ENCODE results near the gene KIF5C. TPM values are rescaled to one million over a fixed set of nuclear protein-coding genes. Genes with fewer than 3 reads are reported as not detected.

The KIF5C gene
- total and polyA plus RNA-seq, 2 donors (not counting 1 experiment from before 2014, with no cell fraction given), result 1.9 to 6.1 TPM

- ATAC-seq (ENCODE audit: low read depth), result no peak
- DNase-seq, result no peak
- H3K4me3 ChIP-seq (ENCODE audit: control extremely low read depth in 1 of 5, extremely low read depth in 1 of 5, insufficient read depth in 1 of 5, low read depth in 2 of 5, low read length in 4 of 5), result no peak overlapping the region
- TF ChIP-seq EZH2 (IDR thresholded peaks at IDR 0.05; ENCODE audit: borderline replicate concordance, insufficient read depth, low read depth, low read length, poor library complexity, severe bottlenecking) (no peak), CTCF (IDR thresholded peaks at IDR 0.05) (no peak)
- no peaks in the 10 kb centered on the region for H3K79me2 ChIP-seq (ENCODE audit: control insufficient read depth, insufficient read depth, low read length)
- H3K27ac ChIP-seq (ENCODE audit: low read length in 2 of 2), result no peak overlapping the region
- H3K27me3 ChIP-seq (replicated peaks in 1 of 4; ENCODE audit: control extremely low read depth in 1 of 4, control insufficient read depth in 3 of 4, insufficient read depth in 4 of 4, low read length in 3 of 4), result peaks cover 0 to 6% (median under 1%) of the 10 kb centered on the region in 4 experiments
- H3K36me3 ChIP-seq (replicated peaks in 1 of 2; ENCODE audit: control extremely low read depth in 1 of 2, control insufficient read depth in 1 of 2, extremely low read depth in 1 of 2, insufficient read depth in 2 of 2, low read length in 1 of 2), result no peaks in the 10 kb centered on the region
- no peaks in the 10 kb centered on the region for H3K9me3 ChIP-seq (ENCODE audit: control extremely low read depth in 1 of 3, control insufficient read depth in 2 of 3, insufficient read depth in 1 of 3, low read length in 2 of 3)
- H4K20me1 ChIP-seq (ENCODE audit: control insufficient read depth, insufficient read depth, low read length, poor library complexity, severe bottlenecking), result no peaks in the 10 kb centered on the region
- no peaks in the 10 kb centered on the region for H3K4me1 ChIP-seq (ENCODE audit: control insufficient read depth in 2 of 2, insufficient read depth in 2 of 2, low read length in 2 of 2)
- H3K4me2 ChIP-seq (replicated peaks; ENCODE audit: low read depth, low read length, poor library complexity, severe bottlenecking), result no peak overlapping the region
- intact Hi-C loops (cut with micrococcal nuclease), result no loop called here
- POLR2A ChIA-PET, result no interaction called here
- no peak overlapping the region for H2AFZ ChIP-seq (ENCODE audit: insufficient read depth, low read depth, low read length, poor library complexity, severe bottlenecking)
- WGBS (ENCODE audit: insufficient coverage), result 92% methylated on average over 4 of the region's 7 CpGs
- peaks cover 2% of the 10 kb centered on the region for H3K9me3 Mint-ChIP-seq (ENCODE audit: insufficient read depth)
- H3K4me3 Mint-ChIP-seq, result no peak overlapping the region
- H3K9ac ChIP-seq (ENCODE audit: low read length), result no peak overlapping the region
- CTCF ChIA-PET, result no interaction called here
- no peaks in the 10 kb centered on the region for H3K4me1 Mint-ChIP-seq
- peaks cover 28% of the 10 kb centered on the region for H3K27me3 Mint-ChIP-seq
- H3K27ac Mint-ChIP-seq, result no peak overlapping the region
Measured at GRCh38 chr2:148832637-148833036, 42.4 kb upstream of the KIF5C start.

DNA sequence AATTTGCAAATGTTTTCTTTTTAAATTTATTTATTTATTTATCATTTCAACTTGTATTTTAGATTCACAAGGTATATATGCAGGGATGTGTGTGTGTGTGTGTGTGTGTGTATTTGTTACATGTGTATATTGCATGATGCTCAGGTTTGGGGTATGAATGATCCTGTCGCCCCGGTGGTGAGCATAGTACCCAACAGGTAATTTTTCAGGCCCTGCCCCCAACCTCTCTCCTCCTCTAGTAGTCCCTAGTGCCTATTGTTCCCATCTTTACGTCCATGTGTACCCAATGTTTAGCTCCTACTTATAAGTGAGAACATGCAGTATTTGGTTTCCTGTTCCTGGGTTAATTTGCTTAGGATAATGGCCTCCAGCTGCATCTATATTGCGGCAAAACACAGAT lies 33.0 kb upstream of the KIF5C start:
- no peak overlapping the region for H3K27ac Mint-ChIP-seq
- no CpG with 5 or more reads among the region's 4 CpGs for WGBS (ENCODE audit: insufficient coverage)
- Histone ChIP-seq H3K4me2 (replicated peaks; ENCODE audit: low read depth, low read length, poor library complexity, severe bottlenecking) (no peak overlapping the region), H3K9me3 (ENCODE audit: control extremely low read depth in 1 of 3, control insufficient read depth in 2 of 3, insufficient read depth in 1 of 3, low read length in 2 of 3) (peaks cover 0 to 10% (median 0%) of the 10 kb centered on the region in 3 donors), H3K4me3 (ENCODE audit: control extremely low read depth in 1 of 5, extremely low read depth in 1 of 5, insufficient read depth in 1 of 5, low read depth in 2 of 5, low read length in 4 of 5) (no peak overlapping the region), H2AFZ (ENCODE audit: insufficient read depth, low read depth, low read length, poor library complexity, severe bottlenecking) (no peak overlapping the region), H3K79me2 (ENCODE audit: control insufficient read depth, insufficient read depth, low read length) (no peaks in the 10 kb centered on the region), H3K36me3 (replicated peaks in 1 of 2; ENCODE audit: control extremely low read depth in 1 of 2, control insufficient read depth in 1 of 2, extremely low read depth in 1 of 2, insufficient read depth in 2 of 2, low read length in 1 of 2) (no peaks in the 10 kb centered on the region), H3K27me3 (replicated peaks in 1 of 4; ENCODE audit: control extremely low read depth in 1 of 4, control insufficient read depth in 3 of 4, insufficient read depth in 4 of 4, low read length in 3 of 4) (peaks cover 0 to 5% (median 0%) of the 10 kb centered on the region in 4 experiments), H4K20me1 (ENCODE audit: control insufficient read depth, insufficient read depth, low read length, poor library complexity, severe bottlenecking) (no peaks in the 10 kb centered on the region), H3K4me1 (ENCODE audit: control insufficient read depth in 2 of 2, insufficient read depth in 2 of 2, low read length in 2 of 2) (no peaks in the 10 kb centered on the region), H3K9ac (ENCODE audit: low read length) (no peak overlapping the region), H3K27ac (ENCODE audit: low read length in 2 of 2) (no peak overlapping the region)
- H3K27me3 Mint-ChIP-seq, result peaks cover 24% of the 10 kb centered on the region
- peaks cover 4% of the 10 kb centered on the region for H3K9me3 Mint-ChIP-seq (ENCODE audit: insufficient read depth)
- DNase-seq, result no peak
- no peak overlapping the region for H3K4me3 Mint-ChIP-seq
- ChIA-PET POLR2A (no interaction called here), CTCF (no interaction called here)
- intact Hi-C loops (cut with micrococcal nuclease), result no loop called here
- ATAC-seq (ENCODE audit: low read depth), result no peak
- TF ChIP-seq CTCF (IDR thresholded peaks at IDR 0.05) (no peak), EZH2 (IDR thresholded peaks at IDR 0.05; ENCODE audit: borderline replicate concordance, insufficient read depth, low read depth, low read length, poor library complexity, severe bottlenecking) (no peak)
- no peaks in the 10 kb centered on the region for H3K4me1 Mint-ChIP-seq

All from B cell (primary cell).